ENCODE measurements around the gene FUT8. TPM values are rescaled to one million over a fixed set of nuclear protein-coding genes. Genes with fewer than 3 reads are reported as not detected.

The FUT8 gene
- total and polyA plus RNA-seq, 9 donors, result 9.2 to 21.1 (median 13.4) TPM

DNA sequence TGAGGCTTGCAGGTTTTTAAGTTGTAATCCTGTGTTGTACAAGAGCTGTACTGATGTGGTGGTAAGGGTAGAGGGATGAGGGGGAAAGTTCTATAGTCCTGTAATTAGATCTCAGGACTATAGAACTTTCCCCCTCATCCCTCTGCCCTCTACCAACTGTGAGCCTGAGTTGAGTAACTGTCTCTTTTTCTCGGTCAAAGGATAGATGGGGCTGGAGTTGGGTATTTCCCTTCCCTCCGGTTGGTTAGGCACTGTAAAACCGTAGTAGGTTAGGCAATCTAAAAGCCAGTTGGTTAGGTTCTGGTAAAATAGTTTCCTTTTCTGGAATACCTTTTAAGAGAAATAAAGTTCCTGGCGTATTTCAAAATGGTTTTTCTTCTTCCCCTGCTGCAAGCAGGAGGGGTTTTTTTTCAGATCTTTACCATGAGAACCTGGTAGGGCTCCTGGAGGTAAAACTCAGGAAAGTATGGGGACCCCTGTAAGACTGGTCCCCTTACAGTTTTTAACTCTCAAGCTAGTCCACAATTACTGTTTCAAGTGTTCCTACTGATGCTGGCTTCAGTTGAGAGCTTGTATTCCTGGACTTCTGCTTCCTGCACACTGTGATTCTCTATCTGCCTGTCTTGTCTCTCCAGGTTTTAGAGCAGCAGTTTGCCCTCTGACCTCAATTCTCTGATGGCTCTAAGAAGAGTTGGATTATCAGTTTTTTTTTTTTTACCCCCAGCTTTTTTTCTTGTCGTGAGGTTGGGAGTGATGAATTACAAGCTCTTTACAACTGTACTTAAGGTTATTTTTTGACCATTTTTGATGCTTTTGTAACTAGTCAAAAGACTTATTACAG lies 58.7 kb downstream of the FUT8 start:
- no peaks in the 10 kb centered on the region for H3K4me1 ChIP-seq (ENCODE audit: control insufficient read depth, insufficient read depth, low read length)
- H3K27me3 ChIP-seq (ENCODE audit: control insufficient read depth, insufficient read depth, low read length), result no peaks in the 10 kb centered on the region
- WGBS (ENCODE audit: insufficient coverage), result 33% methylated on average over 1 of the region's 5 CpGs
- H3K9me3 ChIP-seq (replicated peaks; ENCODE audit: control insufficient read depth, low read depth, low read length), result no peaks in the 10 kb centered on the region
- DNase-seq, result no peak
- no peaks in the 10 kb centered on the region for H3K36me3 ChIP-seq (ENCODE audit: control insufficient read depth, insufficient read depth, low read length)
- no peak overlapping the region for H3K27ac ChIP-seq (ENCODE audit: low read length)
- H3K4me3 ChIP-seq (ENCODE audit: low read length), result no peak overlapping the region

DNA sequence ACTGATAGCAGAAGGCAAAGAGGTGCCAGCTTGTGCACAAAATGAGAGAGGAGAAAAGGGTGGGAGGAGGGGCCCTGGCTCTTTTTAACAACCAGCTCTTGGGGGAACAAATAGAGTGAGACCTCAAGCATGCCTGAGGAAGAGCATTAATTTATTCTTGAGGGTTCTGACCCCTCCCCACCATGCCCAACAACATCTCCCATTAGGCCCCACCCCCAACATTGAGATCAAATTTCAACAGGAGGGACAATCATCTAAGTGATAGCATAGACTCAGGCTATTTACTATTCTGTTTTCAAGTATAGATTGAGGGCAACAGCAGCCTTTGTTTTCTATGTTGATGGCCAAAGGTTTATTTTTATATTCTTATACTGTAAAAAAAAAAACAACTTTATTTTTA lies 59.7 kb downstream of the FUT8 start:
- Histone ChIP-seq H3K4me1 (ENCODE audit: control insufficient read depth, insufficient read depth, low read length) (no peaks in the 10 kb centered on the region), H3K27me3 (ENCODE audit: control insufficient read depth, insufficient read depth, low read length) (no peaks in the 10 kb centered on the region), H3K27ac (ENCODE audit: low read length) (no peak overlapping the region), H3K4me3 (ENCODE audit: low read length) (no peak overlapping the region), H3K9me3 (replicated peaks; ENCODE audit: control insufficient read depth, low read depth, low read length) (no peaks in the 10 kb centered on the region), H3K36me3 (ENCODE audit: control insufficient read depth, insufficient read depth, low read length) (no peaks in the 10 kb centered on the region)
- DNase-seq, result no peak

DNA sequence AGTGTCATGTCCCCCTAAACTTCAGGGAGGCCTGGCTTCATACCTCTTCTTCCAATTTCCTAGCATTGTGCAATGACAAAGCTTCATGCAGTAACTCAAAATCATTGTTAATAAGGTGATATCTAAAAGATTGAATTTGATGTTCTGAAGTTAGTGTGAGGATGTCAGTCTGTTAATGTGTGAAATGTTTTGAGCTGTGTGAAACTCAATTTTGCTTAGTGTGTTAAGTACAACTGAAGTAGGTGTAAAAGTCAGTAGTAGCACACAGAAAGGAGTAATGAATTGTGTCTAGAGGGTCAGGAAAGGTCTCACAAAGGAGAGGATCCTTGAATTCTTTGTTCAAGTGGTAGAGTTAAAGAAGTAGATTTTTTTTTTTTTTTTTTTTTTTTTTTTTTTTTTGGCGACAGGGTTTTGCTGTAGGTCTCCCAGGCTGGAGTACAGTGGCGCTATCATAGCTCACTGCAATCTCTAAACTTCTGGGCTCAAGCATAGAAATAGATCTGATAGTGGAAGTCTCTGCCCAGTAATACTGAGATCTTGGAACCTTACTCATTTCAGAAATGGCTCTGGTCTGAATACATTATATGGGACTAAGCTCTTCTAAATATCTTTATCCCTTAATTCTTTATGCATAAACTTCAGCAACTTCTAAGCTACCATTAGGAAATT lies 63.9 kb downstream of the FUT8 start:
- H3K4me3 ChIP-seq (ENCODE audit: low read length), result no peak overlapping the region
- no peak for DNase-seq
- no peaks in the 10 kb centered on the region for H3K27me3 ChIP-seq (ENCODE audit: control insufficient read depth, insufficient read depth, low read length)
- no CpG with 5 or more reads among the region's 2 CpGs for WGBS (ENCODE audit: insufficient coverage)
- H3K9me3 ChIP-seq (replicated peaks; ENCODE audit: control insufficient read depth, low read depth, low read length), result no peaks in the 10 kb centered on the region
- H3K27ac ChIP-seq (ENCODE audit: low read length), result no peak overlapping the region
- no peaks in the 10 kb centered on the region for H3K36me3 ChIP-seq (ENCODE audit: control insufficient read depth, insufficient read depth, low read length)
- no peaks in the 10 kb centered on the region for H3K4me1 ChIP-seq (ENCODE audit: control insufficient read depth, insufficient read depth, low read length)

DNA sequence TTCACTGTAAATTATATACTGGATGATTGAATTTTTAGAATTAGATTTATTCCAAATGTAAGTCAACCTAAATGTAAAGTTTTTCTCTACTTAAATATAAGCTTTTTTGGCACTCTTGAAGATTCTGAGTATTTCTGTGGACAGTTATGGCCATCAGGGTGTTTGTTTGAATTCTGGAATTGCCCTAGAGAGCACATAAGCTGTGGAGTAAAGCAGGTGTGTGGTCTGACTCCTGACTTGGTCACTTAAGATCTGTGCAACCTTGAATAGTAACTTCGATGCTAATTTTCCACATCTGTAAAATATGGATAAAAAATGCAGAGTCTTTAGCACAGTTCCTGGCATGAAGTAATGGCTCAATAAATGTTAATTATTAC lies 64.4 kb downstream of the FUT8 start:
- no CpG with 5 or more reads among the region's 1 CpG for WGBS (ENCODE audit: insufficient coverage)
- H3K27me3 ChIP-seq (ENCODE audit: control insufficient read depth, insufficient read depth, low read length), result no peaks in the 10 kb centered on the region
- H3K9me3 ChIP-seq (replicated peaks; ENCODE audit: control insufficient read depth, low read depth, low read length), result no peaks in the 10 kb centered on the region
- no peak overlapping the region for H3K27ac ChIP-seq (ENCODE audit: low read length)
- DNase-seq, result no peak
- H3K4me3 ChIP-seq (ENCODE audit: low read length), result no peak overlapping the region
- no peaks in the 10 kb centered on the region for H3K36me3 ChIP-seq (ENCODE audit: control insufficient read depth, insufficient read depth, low read length)
- no peaks in the 10 kb centered on the region for H3K4me1 ChIP-seq (ENCODE audit: control insufficient read depth, insufficient read depth, low read length)

DNA sequence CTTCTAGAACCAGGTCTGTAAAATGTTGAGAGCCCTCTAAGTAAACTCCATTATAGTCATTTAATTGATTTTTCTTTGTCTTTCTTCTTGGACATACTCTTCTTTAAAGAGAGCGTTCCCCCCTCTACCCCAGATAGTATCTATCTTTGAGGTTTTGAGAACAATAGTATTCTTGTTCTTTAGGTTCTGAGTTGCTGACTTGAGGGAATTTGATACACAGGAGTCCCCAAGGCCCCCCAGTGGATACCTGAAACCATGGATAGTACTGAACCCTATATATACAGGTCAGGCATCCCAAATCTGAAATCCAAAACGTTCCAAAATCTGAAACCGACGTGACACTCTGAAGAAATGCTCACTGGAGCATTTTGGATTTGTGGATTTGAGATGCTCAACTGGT lies 65.5 kb downstream of the FUT8 start:
- no peak for DNase-seq
- Histone ChIP-seq H3K4me3 (ENCODE audit: low read length) (no peak overlapping the region), H3K27me3 (ENCODE audit: control insufficient read depth, insufficient read depth, low read length) (no peaks in the 10 kb centered on the region), H3K4me1 (ENCODE audit: control insufficient read depth, insufficient read depth, low read length) (no peaks in the 10 kb centered on the region), H3K9me3 (replicated peaks; ENCODE audit: control insufficient read depth, low read depth, low read length) (no peaks in the 10 kb centered on the region), H3K27ac (ENCODE audit: low read length) (no peak overlapping the region), H3K36me3 (ENCODE audit: control insufficient read depth, insufficient read depth, low read length) (no peaks in the 10 kb centered on the region)
- WGBS (ENCODE audit: insufficient coverage), result no CpG with 5 or more reads among the region's 4 CpGs

DNA sequence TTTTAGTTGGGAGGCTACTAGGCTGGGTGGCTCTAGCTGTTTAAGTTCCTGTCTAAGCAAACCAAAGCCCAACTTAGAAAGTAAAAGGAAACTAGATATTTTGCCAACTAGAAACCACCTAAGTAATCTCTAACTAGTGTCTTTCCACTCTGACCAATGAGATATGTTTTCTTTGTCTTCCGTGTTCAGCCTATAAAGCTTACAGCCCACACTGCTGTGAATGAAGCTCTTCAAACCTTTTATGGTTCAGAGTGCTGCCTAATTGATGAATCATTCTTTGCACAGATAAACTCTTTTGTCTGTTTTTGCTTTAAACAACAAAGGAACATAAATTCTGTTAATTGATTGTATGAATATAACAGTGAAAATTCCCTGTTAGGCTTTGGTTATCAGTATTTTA lies 66.1 kb downstream of the FUT8 start:
- H3K27me3 ChIP-seq (ENCODE audit: control insufficient read depth, insufficient read depth, low read length), result no peaks in the 10 kb centered on the region
- no peak overlapping the region for H3K27ac ChIP-seq (ENCODE audit: low read length)
- H3K36me3 ChIP-seq (ENCODE audit: control insufficient read depth, insufficient read depth, low read length), result no peaks in the 10 kb centered on the region
- no peaks in the 10 kb centered on the region for H3K9me3 ChIP-seq (replicated peaks; ENCODE audit: control insufficient read depth, low read depth, low read length)
- WGBS (ENCODE audit: insufficient coverage), result 100% methylated on average over 1 of the region's 1 CpG
- H3K4me1 ChIP-seq (ENCODE audit: control insufficient read depth, insufficient read depth, low read length), result no peaks in the 10 kb centered on the region
- no peak for DNase-seq
- no peak overlapping the region for H3K4me3 ChIP-seq (ENCODE audit: low read length)

DNA sequence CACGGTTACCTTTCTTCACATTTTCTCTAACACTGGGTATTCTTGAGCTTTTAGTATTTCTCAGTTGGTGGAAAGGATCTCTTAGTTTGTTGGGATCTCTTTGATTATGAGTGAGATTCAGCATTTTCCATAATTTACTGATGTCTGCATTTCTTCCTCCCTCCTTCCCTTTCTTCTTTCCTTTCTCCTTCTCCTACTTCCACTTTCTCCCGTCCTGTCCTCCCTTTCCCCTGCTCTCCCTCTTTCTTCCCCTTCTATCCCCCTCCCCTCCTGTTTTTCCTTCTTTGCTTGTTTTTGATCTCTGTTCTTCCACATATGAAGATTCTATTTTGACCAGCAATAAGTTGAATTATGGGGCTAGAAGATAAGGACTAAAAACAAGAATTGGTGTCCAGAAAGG lies 66.9 kb downstream of the FUT8 start:
- Histone ChIP-seq H3K36me3 (ENCODE audit: control insufficient read depth, insufficient read depth, low read length) (no peaks in the 10 kb centered on the region), H3K4me3 (ENCODE audit: low read length) (no peak overlapping the region), H3K9me3 (replicated peaks; ENCODE audit: control insufficient read depth, low read depth, low read length) (no peaks in the 10 kb centered on the region), H3K27me3 (ENCODE audit: control insufficient read depth, insufficient read depth, low read length) (no peaks in the 10 kb centered on the region), H3K27ac (ENCODE audit: low read length) (no peak overlapping the region), H3K4me1 (ENCODE audit: control insufficient read depth, insufficient read depth, low read length) (no peaks in the 10 kb centered on the region)
- WGBS (ENCODE audit: insufficient coverage), result no CpG with 5 or more reads among the region's 2 CpGs
- DNase-seq, result no peak

DNA sequence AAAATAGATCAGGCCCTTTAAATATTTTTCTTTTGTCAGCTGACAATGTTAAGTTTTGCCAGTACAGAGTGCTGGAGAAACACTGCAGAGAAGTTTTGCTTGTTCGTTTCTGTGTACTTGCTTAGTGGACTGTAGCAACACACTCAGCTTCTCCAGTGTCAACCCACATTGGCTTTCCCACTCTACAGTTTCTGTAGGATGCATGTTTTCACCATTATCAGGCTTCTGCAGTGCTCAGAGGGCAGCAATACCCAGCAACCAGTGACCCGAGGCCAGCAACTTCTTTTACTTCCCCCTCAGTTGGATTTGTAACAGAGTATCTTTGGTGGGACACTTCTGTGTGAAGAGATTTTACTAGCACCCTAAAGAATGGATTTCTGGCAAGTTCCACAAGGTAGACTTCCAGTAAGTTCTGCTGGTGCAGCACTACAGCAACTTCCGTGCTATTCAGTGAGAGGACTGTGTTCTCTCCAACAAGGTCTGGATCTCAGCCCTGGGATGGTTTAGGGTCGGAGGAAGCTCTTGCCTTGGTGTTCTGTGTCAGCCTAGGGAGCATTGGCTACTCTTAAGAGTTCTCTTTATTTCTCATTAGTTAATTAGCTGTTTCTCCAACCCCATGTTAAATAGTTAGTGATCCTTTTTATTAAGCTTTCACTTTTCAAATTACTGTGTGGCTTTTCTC lies 70.4 kb downstream of the FUT8 start:
- Histone ChIP-seq H3K4me3 (ENCODE audit: low read length) (no peak overlapping the region), H3K36me3 (ENCODE audit: control insufficient read depth, insufficient read depth, low read length) (no peaks in the 10 kb centered on the region), H3K27me3 (ENCODE audit: control insufficient read depth, insufficient read depth, low read length) (no peaks in the 10 kb centered on the region), H3K4me1 (ENCODE audit: control insufficient read depth, insufficient read depth, low read length) (no peaks in the 10 kb centered on the region), H3K27ac (ENCODE audit: low read length) (no peak overlapping the region), H3K9me3 (replicated peaks; ENCODE audit: control insufficient read depth, low read depth, low read length) (no peaks in the 10 kb centered on the region)
- no CpG with 5 or more reads among the region's 4 CpGs for WGBS (ENCODE audit: insufficient coverage)
- DNase-seq, result no peak

DNA sequence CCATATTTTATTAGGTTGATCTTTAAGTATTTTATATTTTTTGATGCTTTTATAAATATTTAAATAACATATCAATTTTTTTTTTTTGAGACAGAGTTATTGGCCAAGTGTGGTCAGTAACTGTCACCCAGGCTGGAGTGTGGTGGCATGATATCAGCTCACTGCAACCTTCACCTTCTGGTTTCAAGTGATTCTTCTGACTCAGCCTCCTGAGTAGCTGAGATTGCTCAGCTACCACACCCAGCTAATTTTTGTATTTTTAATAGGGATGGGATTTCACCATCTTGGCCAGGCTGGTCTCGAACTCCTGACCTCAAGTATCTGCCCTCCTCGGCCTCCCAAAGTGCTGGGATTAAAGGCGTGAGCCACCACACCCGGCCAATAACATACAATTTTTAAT lies 71.1 kb downstream of the FUT8 start:
- no peak overlapping the region for H3K4me3 ChIP-seq (ENCODE audit: low read length)
- no peaks in the 10 kb centered on the region for H3K9me3 ChIP-seq (replicated peaks; ENCODE audit: control insufficient read depth, low read depth, low read length)
- no peaks in the 10 kb centered on the region for H3K27me3 ChIP-seq (ENCODE audit: control insufficient read depth, insufficient read depth, low read length)
- no peak overlapping the region for H3K27ac ChIP-seq (ENCODE audit: low read length)
- WGBS (ENCODE audit: insufficient coverage), result no CpG with 5 or more reads among the region's 4 CpGs
- H3K36me3 ChIP-seq (ENCODE audit: control insufficient read depth, insufficient read depth, low read length), result no peaks in the 10 kb centered on the region
- no peaks in the 10 kb centered on the region for H3K4me1 ChIP-seq (ENCODE audit: control insufficient read depth, insufficient read depth, low read length)
- no peak for DNase-seq

DNA sequence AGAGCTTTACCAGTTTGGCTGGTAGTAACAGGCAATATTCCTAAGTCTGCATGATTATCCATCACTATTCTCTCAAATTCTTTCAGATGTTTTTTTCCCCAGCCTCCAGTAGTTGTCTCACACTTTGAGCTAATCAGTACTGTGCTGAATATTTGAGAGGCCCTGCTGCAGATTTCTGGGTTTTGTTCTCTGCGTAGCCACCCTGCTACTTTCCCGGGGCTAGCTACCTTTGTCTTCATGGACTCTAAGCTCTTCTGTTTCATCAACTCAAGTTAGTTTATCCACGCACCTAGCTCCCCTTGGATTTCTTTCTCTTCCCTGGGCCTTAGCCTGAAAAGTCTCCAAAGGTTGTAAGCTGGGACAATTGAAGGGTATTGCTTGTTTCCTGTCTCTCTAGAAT lies 73.0 kb downstream of the FUT8 start:
- DNase-seq, result no peak
- Histone ChIP-seq H3K4me3 (ENCODE audit: low read length) (no peak overlapping the region), H3K36me3 (ENCODE audit: control insufficient read depth, insufficient read depth, low read length) (no peaks in the 10 kb centered on the region), H3K4me1 (ENCODE audit: control insufficient read depth, insufficient read depth, low read length) (no peaks in the 10 kb centered on the region), H3K9me3 (replicated peaks; ENCODE audit: control insufficient read depth, low read depth, low read length) (no peaks in the 10 kb centered on the region), H3K27ac (ENCODE audit: low read length) (no peak overlapping the region), H3K27me3 (ENCODE audit: control insufficient read depth, insufficient read depth, low read length) (no peaks in the 10 kb centered on the region)
- 86% methylated on average over 1 of the region's 3 CpGs for WGBS (ENCODE audit: insufficient coverage)

Measured in muscle of leg (tissue), 11 donors.